Measurements from ENCODE around the gene METTL8.
"Not testable (repeated sequence)": the region's sequence is repeated elsewhere in the genome, so short reads cannot be mapped to it uniquely, and the experiment has no call there.

DNA sequence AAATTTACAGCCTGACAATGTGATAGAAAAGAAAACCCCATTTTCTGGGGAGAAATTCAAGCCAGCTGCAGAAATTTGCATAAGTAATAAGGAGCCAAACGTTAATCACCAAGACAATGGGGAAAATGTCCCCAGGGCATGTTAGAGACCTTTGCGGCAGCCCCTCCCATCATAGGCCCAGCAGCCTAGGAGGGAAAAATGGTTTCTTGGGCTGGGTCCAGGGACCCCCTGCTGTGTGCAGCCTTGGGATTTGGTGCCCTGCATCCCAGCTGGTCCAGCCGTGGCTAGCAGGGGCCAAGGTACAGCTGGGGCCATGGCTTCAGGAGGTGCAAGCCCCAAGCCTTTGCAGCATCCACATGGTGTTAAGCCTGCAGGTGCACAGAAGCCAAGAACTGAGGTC, 121.6 kb downstream of the METTL8 start:
- TF ChIP-seq ZNF384 (IDR thresholded peaks at IDR 0.05); FOXA1 (IDR thresholded peaks at IDR 0.05); SP1 (IDR thresholded peaks at IDR 0.05); HDGF (IDR thresholded peaks at IDR 0.05; ENCODE audit: borderline replicate concordance): not testable (repeated sequence)

Measured in HEK293T (cell line).